Stomach (tissue), 19 donors: ENCODE data around the gene RPAP3. TPM values are rescaled to one million over a fixed set of nuclear protein-coding genes. Genes with fewer than 3 reads are reported as not detected.

ENCODE experiments used
- DNase-seq, 2 donors: peaks; one replicate each; pipeline versions ENCODE4 v3.0.0 to v3.0.0-alpha.2; 2013 to 2019
- H3K27ac ChIP-seq, 5 donors: fragments of 200-600 bp in 4 of 5; sonication (generic) in 4 of 5; one replicate each; pipeline ENCODE4 v1.5.1; 2013 to 2019; ENCODE audit warnings: mild to moderate bottlenecking in 1 of 5, moderate library complexity in 1 of 5
- H3K27me3 ChIP-seq, 3 donors: fragments of 200-600 bp; sonication (generic); one replicate each; pipeline ENCODE4 v1.5.1; 2017 to 2019; ENCODE audit warnings: mixed run types in 1 of 3
- H3K36me3 ChIP-seq, 4 donors: fragments of 200-600 bp; sonication (generic); 1 replicate in 3 of 4; 2 replicates in 1 of 4; pipeline ENCODE4 v1.5.1; 2016 to 2019
- H3K4me1 ChIP-seq, 4 donors: fragments of 200-600 bp; sonication (generic); one replicate each; pipeline ENCODE4 v1.5.1; 2016 to 2019
- H3K4me3 ChIP-seq, 4 donors: fragments of 200-600 bp; sonication (generic) in 3 of 4; one replicate each; pipeline ENCODE4 v1.5.1; 2016 to 2019; ENCODE audit warnings: mild to moderate bottlenecking in 1 of 4
- H3K9me3 ChIP-seq, 4 donors: fragments of 200-600 bp; sonication (generic); one replicate each; pipeline ENCODE4 v1.5.1; 2016 to 2019
- CTCF ChIP-seq, 7 experiments: fragments of 450-650 bp in 4 of 7; fragments of 200-600 bp in 3 of 7; sonication (generic) in 3 of 7; IDR thresholded peaks; one replicate each; pipeline ENCODE4 v1.5.1; 2016 to 2019; ENCODE audit warnings: antibody characterized with exemption in 7 of 7, control low read depth in 2 of 7, mild to moderate bottlenecking in 1 of 7
- EP300 ChIP-seq: sonication (generic); formaldehyde crosslinking; IDR thresholded peaks from one replicate; pipeline ENCODE4 v1.6.1; 2017; ENCODE audit warnings: antibody characterized with exemption
- POLR2A ChIP-seq, 4 donors: fragments of 450-650 bp; IDR thresholded peaks; one replicate each; pipeline ENCODE4 v1.6.1; 2016; ENCODE audit warnings: antibody characterized with exemption in 4 of 4, control low read depth in 2 of 4, mild to moderate bottlenecking in 1 of 4, moderate library complexity in 1 of 4
- POLR2AphosphoS5 ChIP-seq, 3 donors: sonication (generic); formaldehyde crosslinking; IDR thresholded peaks; one replicate each; pipeline ENCODE4 v1.6.1; 2016; ENCODE audit warnings: antibody characterized with exemption in 3 of 3
- WGBS, 5 donors: extraction: QIAGEN DNeasy Blood & Tissue Kit in 3 of 5; methylation state at CpG; one replicate each; pipeline versions ENCODE4 v1.1.5 to v1.1.7; 2013 to 2018; 5-methylcytosine and 5-hydroxymethylcytosine counted together
- intact Hi-C: fragments of 100-400 bp; cut with DNase I; formaldehyde crosslinking; loops from one replicate; pipeline ENCODE4 v1.15.1; 2023; ENCODE audit warnings: low total_unique reads
- long read RNA-seq, 10 donors: transcript quantifications; one replicate each; lab custom pipeline, GENCODE V29; 2026
- polyA plus RNA-seq, 3 donors: library from polyadenylated mRNA; stranded (reverse); fragments of 200-250 nt; gene quantifications; one replicate each; pipeline ENCODE4 v1.2.3, GENCODE V29; 2013
- total RNA-seq, 5 donors: library from RNA; depleted of rRNA; stranded (reverse); fragments of >200 nt; gene quantifications; one replicate each; pipeline versions ENCODE4 v1.1.0 to v1.2.3, GENCODE V29; 2014 to 2016
- donor health status: healthy with polysubstance abuse.
- donor health status: Bipolar disorder and iron deficiency.
- donor health status: healthy.

The RPAP3 gene
- 10 to 100 TPM in 4 of 5 donors, 1 to 10 TPM in 1; 3.5 to 47.4 (median 17.3) TPM for total RNA-seq
- polyA plus RNA-seq, result 10 to 100 TPM in 1 of 3 donors, 1 to 10 TPM in 2; 7.9 to 10.8 (median 8.5) TPM
- long read RNA-seq, donor 1, full-length matches to known transcripts, result 3 of 3 reads
- long read RNA-seq, donor 1, partial matches to known transcripts, result 0 of 3 reads
- long read RNA-seq, donor 1, other reads (novel, unspliced or antisense), result 0 of 3 reads
- long read RNA-seq, donor 2, full-length matches to known transcripts, result 8 of 8 reads
- long read RNA-seq, donor 2, partial matches to known transcripts, result 0 of 8 reads
- long read RNA-seq, donor 2, other reads (novel, unspliced or antisense), result 0 of 8 reads
- long read RNA-seq, donor 3, result 0 reads
- long read RNA-seq, donor 4, result 0 reads
- long read RNA-seq, donor 5, full-length matches to known transcripts, result 3 of 3 reads
- long read RNA-seq, donor 5, partial matches to known transcripts, result 0 of 3 reads
- long read RNA-seq, donor 5, other reads (novel, unspliced or antisense), result 0 of 3 reads
- long read RNA-seq, donor 6, full-length matches to known transcripts, result 6 of 6 reads
- long read RNA-seq, donor 6, partial matches to known transcripts, result 0 of 6 reads
- long read RNA-seq, donor 6, other reads (novel, unspliced or antisense), result 0 of 6 reads
- long read RNA-seq, donor 7, full-length matches to known transcripts, result 3 of 3 reads
- long read RNA-seq, donor 7, partial matches to known transcripts, result 0 of 3 reads
- long read RNA-seq, donor 7, other reads (novel, unspliced or antisense), result 0 of 3 reads
- long read RNA-seq, donor 8, partial matches to known transcripts, result 0 of 1 reads
- long read RNA-seq, donor 8, other reads (novel, unspliced or antisense), result 0 of 1 reads
- long read RNA-seq, donor 9, full-length matches to known transcripts, result 7 of 7 reads
- long read RNA-seq, donor 9, partial matches to known transcripts, result 0 of 7 reads
- long read RNA-seq, donor 9, other reads (novel, unspliced or antisense), result 0 of 7 reads
- long read RNA-seq, donor 10, full-length matches to known transcripts, result 1 of 1 reads
- long read RNA-seq, donor 10, partial matches to known transcripts, result 0 of 1 reads
- long read RNA-seq, donor 10, other reads (novel, unspliced or antisense), result 0 of 1 reads

GRCh38 chr12:47705566-47706425, at the start of gene RPAP3:
RPAP3 (minus strand) TSS chr12:47706030; CDS start chr12:47702840, 3,190 bp downstream.
- H3K27ac ChIP-seq, result peak within 1 kb of the TSS; percentile 89 to 96 (median 92)

GRCh38 chr12:47754881-47755280, 49.1 kb upstream of the RPAP3 start:
- TF ChIP-seq POLR2AphosphoS5 (IDR thresholded peaks at IDR 0.05), result peak in 2 of 3 donors; percentile 46 to 67
- TF ChIP-seq EP300, result no peak
- no peak for TF ChIP-seq POLR2A (IDR thresholded peaks at IDR 0.05)
- no peak for TF ChIP-seq CTCF (IDR thresholded peaks at IDR 0.05)
- peaks cover under 1 to 15% (median 14%) of the 10 kb centered on the region in 4 donors for H3K36me3 ChIP-seq
- H3K4me1 ChIP-seq, result peaks cover 65 to 80% (median 77%) of the 10 kb centered on the region in 4 donors
- intact Hi-C loops, result no loop called here
- peak overlapping the region; percentile 76 to 88 (median 81) for H3K27ac ChIP-seq
- peak overlapping the region in 1 of 4 donors; percentile 75 for H3K4me3 ChIP-seq
- WGBS, 5 donors, result 25 to 57% (median 33%) methylated on average over 2 to 3 of the region's 3 CpGs
- H3K9me3 ChIP-seq, result no peaks in the 10 kb centered on the region
- DNase-seq, result peak; percentile 86 to 93
- H3K27me3 ChIP-seq, result no peaks in the 10 kb centered on the region

More at GRCh38 chr12:47705566-47706425, at the start of gene RPAP3:
- intact Hi-C loops, result no loop called here
- peak; percentile 99 for DNase-seq
- TF ChIP-seq POLR2AphosphoS5 (IDR thresholded peaks at IDR 0.05) (peak; percentile 86 to 97 (median 96)), CTCF (IDR thresholded peaks at IDR 0.05) (peak in 5 of 7 experiments; percentile 44 to 75 (median 60)), EP300 (no peak), POLR2A (IDR thresholded peaks at IDR 0.05) (peak in 1 of 4 donors; percentile 70)
- WGBS, 5 donors, result 0 to 1% (median 0%) methylated on average over 30 to 66 of the region's 66 CpGs
- Histone ChIP-seq H3K4me1 (peaks cover 7 to 46% (median 32%) of the 10 kb centered on the region in 4 donors), H3K27me3 (no peaks in the 10 kb centered on the region), H3K4me3 (peak within 1 kb of the TSS; percentile 66 to 100 (median 83)), H3K9me3 (no peaks in the 10 kb centered on the region), H3K36me3 (peaks cover 0 to 6% (median 4%) of the 10 kb centered on the region in 4 donors)

GRCh38 chr12:47754126-47754525, 48.3 kb upstream of the RPAP3 start:
- DNase-seq, result no peak
- H3K4me3 ChIP-seq, result peak overlapping the region in 1 of 4 donors; percentile 75
- H3K27me3 ChIP-seq, result no peaks in the 10 kb centered on the region
- WGBS, 5 donors, result 62 to 78% (median 74%) methylated on average over 4 of the region's 4 CpGs
- peaks cover 4 to 23% (median 21%) of the 10 kb centered on the region in 4 donors for H3K36me3 ChIP-seq
- no peaks in the 10 kb centered on the region for H3K9me3 ChIP-seq
- intact Hi-C loops, result no loop called here
- peak overlapping the region; percentile 59 to 88 (median 77) for H3K27ac ChIP-seq
- TF ChIP-seq EP300 (no peak), POLR2A (IDR thresholded peaks at IDR 0.05) (no peak), POLR2AphosphoS5 (IDR thresholded peaks at IDR 0.05) (no peak), CTCF (IDR thresholded peaks at IDR 0.05) (no peak)
- H3K4me1 ChIP-seq, result peaks cover 58 to 72% (median 69%) of the 10 kb centered on the region in 4 donors
